ENCODE results near the gene SLC13A5. TPM values are rescaled to one million over a fixed set of nuclear protein-coding genes. Genes with fewer than 3 reads are reported as not detected.

SLC13A5 gene
- total RNA-seq, 4 donors from 2014 or later: not detected

- Histone ChIP-seq H3K27ac (no peak overlapping the region), H3K36me3 (no peaks in the 10 kb centered on the region), H3K4me3 (no peak overlapping the region), H3K27me3 (peaks cover 0 to 22% of the 10 kb centered on the region in 2 donors), H3K4me1 (no peaks in the 10 kb centered on the region), H3K9me3 (no peaks in the 10 kb centered on the region)
- 78 to 80% methylated on average over 11 of the region's 11 CpGs for WGBS, 2 donors
- DNase-seq (ENCODE audit: low spot score in 2 of 2): no peak
- TF ChIP-seq CTCF (IDR thresholded peaks at IDR 0.05) (no peak), POLR2A (IDR thresholded peaks at IDR 0.05) (no peak), EP300 (IDR thresholded peaks at IDR 0.05) (no peak)
These were observed 37.9 kb downstream of the SLC13A5 start for GRCh38 chr17:6675201-6675825.

- H3K4me1 ChIP-seq: no peaks in the 10 kb centered on the region
- TF ChIP-seq EP300 (IDR thresholded peaks at IDR 0.05): no peak
- TF ChIP-seq POLR2A (IDR thresholded peaks at IDR 0.05): no peak
- no peak for TF ChIP-seq CTCF (IDR thresholded peaks at IDR 0.05)
- 95% methylated on average over 10 to 12 of the region's 13 CpGs for WGBS, 2 donors
- peaks cover 0 to 26% of the 10 kb centered on the region in 2 donors for H3K27me3 ChIP-seq
- no peak overlapping the region for H3K27ac ChIP-seq
- no peaks in the 10 kb centered on the region for H3K9me3 ChIP-seq
- DNase-seq (ENCODE audit: low spot score in 2 of 2): no peak
- H3K4me3 ChIP-seq: no peak overlapping the region
- no peaks in the 10 kb centered on the region for H3K36me3 ChIP-seq
These were observed 38.6 kb downstream of the SLC13A5 start for GRCh38 chr17:6674586-6674985.

GRCh38 chr17:6671431-6671830 is 41.7 kb downstream of the SLC13A5 start:
- TF ChIP-seq EP300 (IDR thresholded peaks at IDR 0.05): no peak
- Histone ChIP-seq H3K4me1 (peaks cover 0 to 3% (median 0%) of the 10 kb centered on the region in 4 donors), H3K36me3 (no peaks in the 10 kb centered on the region), H3K9me3 (no peaks in the 10 kb centered on the region), H3K4me3 (no peak overlapping the region), H3K27me3 (peaks cover 0 to 23% of the 10 kb centered on the region in 2 donors), H3K27ac (no peak overlapping the region)
- no peak for DNase-seq (ENCODE audit: low spot score in 2 of 2)
- 71 to 90% methylated on average over 5 to 6 of the region's 7 CpGs for WGBS, 2 donors

- H3K27ac ChIP-seq: no peak overlapping the region
- TF ChIP-seq CTCF (IDR thresholded peaks at IDR 0.05): no peak
- TF ChIP-seq EP300 (IDR thresholded peaks at IDR 0.05): no peak
- no peak for TF ChIP-seq POLR2A (IDR thresholded peaks at IDR 0.05)
- no peak overlapping the region for H3K4me3 ChIP-seq
- H3K4me1 ChIP-seq: peaks cover 0 to 6% (median 0%) of the 10 kb centered on the region in 4 donors
- no peaks in the 10 kb centered on the region for H3K9me3 ChIP-seq
- 80 to 91% methylated on average over 6 of the region's 6 CpGs for WGBS, 2 donors
- no peaks in the 10 kb centered on the region for H3K36me3 ChIP-seq
- no peak for DNase-seq (ENCODE audit: low spot score in 2 of 2)
- peaks cover 0 to 23% of the 10 kb centered on the region in 2 donors for H3K27me3 ChIP-seq
These were observed 42.2 kb downstream of the SLC13A5 start for GRCh38 chr17:6670999-6671398.

GRCh38 chr17:6670571-6670970 is 42.6 kb downstream of the SLC13A5 start:
- Histone ChIP-seq H3K27ac (no peak overlapping the region), H3K9me3 (no peaks in the 10 kb centered on the region), H3K4me3 (no peak overlapping the region), H3K4me1 (peaks cover 0 to 8% (median 0%) of the 10 kb centered on the region in 4 donors), H3K27me3 (peaks cover 0 to 23% of the 10 kb centered on the region in 2 donors), H3K36me3 (no peaks in the 10 kb centered on the region)
- DNase-seq (ENCODE audit: low spot score in 2 of 2): no peak
- no peak for TF ChIP-seq POLR2A (IDR thresholded peaks at IDR 0.05)
- TF ChIP-seq EP300 (IDR thresholded peaks at IDR 0.05): no peak
- TF ChIP-seq CTCF (IDR thresholded peaks at IDR 0.05): no peak
- 87 to 88% methylated on average over 8 of the region's 8 CpGs for WGBS, 2 donors

Data from tibial nerve (tissue), 4 donors.